Measurements from ENCODE around the gene KBTBD2.
"Not testable (repeated sequence)": the region's sequence is repeated elsewhere in the genome, so short reads cannot be mapped to it uniquely, and the experiment has no call there.

KBTBD2 gene

GRCh38 chr7:32892521-32893206 lies 1.1 kb upstream of the KBTBD2 start:
- peak; percentile 29 for DNase-seq

- peak; percentile 98 for DNase-seq
These were observed 400 bp upstream of the KBTBD2 start for GRCh38 chr7:32891800-32892520.

- DNase-seq: no peak
These were observed 842 bp downstream of the KBTBD2 start for GRCh38 chr7:32890793-32891042.

GRCh38 chr7:32890010-32890792 lies 1.4 kb downstream of the KBTBD2 start:
- peak; percentile 9 for DNase-seq

GRCh38 chr7:32888505-32888904 lies 3.1 kb downstream of the KBTBD2 start:
- DNase-seq: no peak

- DNase-seq: no peak
These were observed 4.2 kb downstream of the KBTBD2 start for GRCh38 chr7:32887395-32887794.

GRCh38 chr7:32881074-32881982 lies 10.2 kb downstream of the KBTBD2 start:
- DNase-seq: no peak

- no peak for DNase-seq
These were observed 12.1 kb downstream of the KBTBD2 start for GRCh38 chr7:32879460-32879859.

- DNase-seq: not testable (repeated sequence)
These were observed 13.5 kb downstream of the KBTBD2 start for GRCh38 chr7:32878023-32878422.

GRCh38 chr7:32872421-32872820 lies 19.1 kb downstream of the KBTBD2 start:
- no peak for DNase-seq

- no peak for DNase-seq
These were observed 19.8 kb downstream of the KBTBD2 start for GRCh38 chr7:32871624-32872371.

GRCh38 chr7:32870298-32870697 lies 21.3 kb downstream of the KBTBD2 start:
- no peak for DNase-seq

- no peak for DNase-seq
These were observed 21.8 kb downstream of the KBTBD2 start for GRCh38 chr7:32869716-32870115.

- DNase-seq: no peak
These were observed 23.4 kb downstream of the KBTBD2 start for GRCh38 chr7:32868116-32868515.

GRCh38 chr7:32865448-32866030 lies 26.0 kb downstream of the KBTBD2 start:
- DNase-seq: no peak

GRCh38 chr7:32863872-32864271 lies 27.7 kb downstream of the KBTBD2 start:
- DNase-seq: not testable (repeated sequence)

- no peak for DNase-seq
These were observed 31.5 kb downstream of the KBTBD2 start for GRCh38 chr7:32860090-32860489.

- no peak for DNase-seq
These were observed 32.9 kb downstream of the KBTBD2 start for GRCh38 chr7:32858648-32859047.

- not testable (repeated sequence) for DNase-seq
These were observed 34.5 kb downstream of the KBTBD2 start for GRCh38 chr7:32857063-32857462.

- not testable (repeated sequence) for DNase-seq
These were observed 35.5 kb downstream of the KBTBD2 start for GRCh38 chr7:32855837-32856775.
